K562 (cell line): ENCODE data around the gene ATXN3. TPM values are rescaled to one million over a fixed set of nuclear protein-coding genes. Genes with fewer than 3 reads are reported as not detected.
A peak's percentile ranks its signal among the peaks of the same experiment; 100 is the strongest.

Source experiments
- ARID1B ChIP-seq: fragments of 450-650 bp; IDR thresholded peaks from 2 replicates; pipeline ENCODE4 v1.6.1; 2016; ENCODE audit warnings: antibody characterized with exemption, mild to moderate bottlenecking, inconsistent platforms
- BMI1 ChIP-seq: fragments of 150-350 bp; IDR thresholded peaks from 2 replicates; pipeline ENCODE4 v1.6.1; 2014; ENCODE audit warnings: low read length
- BRD9 ChIP-seq: fragments of 450-650 bp; IDR thresholded peaks from 2 replicates; pipeline ENCODE4 v1.6.1; 2018; ENCODE audit warnings: low read depth; ENCODE audit not compliant: partially characterized antibody
- CBX5 ChIP-seq: IDR thresholded peaks from 2 replicates; pipeline ENCODE4 v1.6.1; 2014; ENCODE audit warnings: low read depth, borderline replicate concordance
- FOSL1 ChIP-seq: fragments of 200-800 bp; sonication (Bioruptor generic); conservative IDR thresholded peaks from 2 replicates; pipeline ENCODE4 v1.6.1; 2016; ENCODE audit warnings: missing genetic modification characterization, missing compliant biosample characterization
- HNRNPLL ChIP-seq: fragments of 200-400 bp; formaldehyde crosslinking; IDR thresholded peaks from 2 replicates; pipeline ENCODE4 v1.6.1; 2017; ENCODE audit warnings: low read length, low read depth, mild to moderate bottlenecking; ENCODE audit not compliant: poor library complexity, severe bottlenecking
- NR4A1 ChIP-seq, 2 experiments: fragments of 250-450 bp in 1 of 2; fragments of 450-650 bp in 1 of 2; sonication (Bioruptor Pico) in 1 of 2; IDR thresholded peaks; 2 replicates each; pipeline versions ENCODE4 v1.4.0 to v1.6.1; 2016 to 2020; ENCODE audit warnings: mild to moderate bottlenecking in 2 of 2, missing compliant biosample characterization in 1 of 2, missing genetic modification characterization in 1 of 2, moderate library complexity in 1 of 2
- RAD21 ChIP-seq, 2 experiments: fragments of 250-450 bp in 1 of 2; fragments of 450-650 bp in 1 of 2; sonication (Bioruptor Pico) in 1 of 2; formaldehyde crosslinking in 1 of 2; IDR thresholded peaks in 1 of 2; conservative IDR thresholded peaks in 1 of 2; 2 replicates each; pipeline versions ENCODE4 v1.4.0 to v1.8.0; 2020 to 2022; ENCODE audit warnings: mild to moderate bottlenecking in 2 of 2, moderate library complexity in 1 of 2
- SREBF2 ChIP-seq: sonication (generic); formaldehyde crosslinking; IDR thresholded peaks from 2 replicates; pipeline ENCODE4 v1.4.0; 2020; ENCODE audit warnings: mild to moderate bottlenecking, missing genetic modification reagents
- STAT5A ChIP-seq: IDR thresholded peaks from 2 replicates; pipeline ENCODE4 v1.6.1; 2012; ENCODE audit warnings: low read length, inconsistent platforms, borderline replicate concordance
- TOE1 ChIP-seq, 2 experiments: fragments of 450-650 bp in 1 of 2; sonication (generic) in 1 of 2; formaldehyde crosslinking in 1 of 2; IDR thresholded peaks; 2 replicates each; pipeline versions ENCODE4 v1.7.1 to v1.8.0; 2016 to 2022; ENCODE audit warnings: borderline replicate concordance in 2 of 2, mild to moderate bottlenecking in 2 of 2, antibody characterized with exemption in 1 of 2, inconsistent platforms in 1 of 2, low read depth in 1 of 2, missing genetic modification reagents in 1 of 2, moderate library complexity in 1 of 2
- ZFP36 ChIP-seq: fragments of 150-350 bp; IDR thresholded peaks from 2 replicates; pipeline ENCODE4 v1.6.1; 2018; ENCODE audit warnings: low read length, low read depth; ENCODE audit not compliant: partially characterized antibody
- ZNF140 ChIP-seq: fragments of 250-450 bp; sonication (Bioruptor Pico); IDR thresholded peaks from 2 replicates; pipeline ENCODE4 v1.8.0; 2021; ENCODE audit warnings: moderate library complexity, mild to moderate bottlenecking, inconsistent platforms
- ZNF143 ChIP-seq: sonication (generic); formaldehyde crosslinking; IDR thresholded peaks from 2 replicates; pipeline ENCODE4 v1.9.0; 2022; ENCODE audit warnings: mild to moderate bottlenecking, missing genetic modification reagents
- ZNF174 ChIP-seq: fragments of 250-450 bp; sonication (Bioruptor Pico); IDR thresholded peaks from 2 replicates; pipeline ENCODE4 v1.4.0; 2020; ENCODE audit warnings: mild to moderate bottlenecking
- ZNF282 ChIP-seq: sonication (generic); formaldehyde crosslinking; IDR thresholded peaks from 2 replicates; pipeline ENCODE4 v1.8.1; 2023; ENCODE audit warnings: missing genetic modification reagents
- ZNF3 ChIP-seq: fragments of 250-450 bp; sonication (Bioruptor Pico); IDR thresholded peaks from 2 replicates; pipeline ENCODE4 v1.5.0; 2021; ENCODE audit warnings: mild to moderate bottlenecking, moderate library complexity
- polyA plus RNA-seq, 8 experiments: library from polyadenylated mRNA; depleted of rRNA in 4 of 8; stranded (reverse) in 5 of 8; unstranded in 3 of 8; fragments of >200 nt; fragmentation: Nextera tagmentation in 2 of 8; fragmentation: Illumina TruSeq in 1 of 8; extraction: Ambion mirVana in 2 of 8; extraction: Trizol in 1 of 8; gene quantifications; 2 replicates each; pipeline versions ENCODE4 v1.2.1 to v1.2.3, GENCODE V29; 2011 to 2014; ENCODE audit warnings: inconsistent platforms in 1 of 8, missing spikeins in 1 of 8
- total RNA-seq, 7 experiments: library from RNA; depleted of rRNA in 6 of 7; stranded (reverse); fragments of >200 nt in 6 of 7; fragmentation: Illumina TruSeq in 2 of 7; extraction: Trizol in 2 of 7; gene quantifications; 2 replicates each; pipeline versions ENCODE4 v1.2.1 to v1.2.3, GENCODE V29; 2011 to 2021; ENCODE audit warnings: low replicate concordance in 1 of 7
- TF ChIP-seq, protein P1 (sequence below): IDR thresholded peaks from 2 replicates; pipeline ENCODE4 v1.6.1; 2011; ENCODE audit warnings: borderline replicate concordance, low read depth, mild to moderate bottlenecking, moderate library complexity, low read length; ENCODE audit not compliant: insufficient read depth, poor library complexity, severe bottlenecking
- TF ChIP-seq, protein P2 (sequence below): fragments of 450-650 bp; formaldehyde crosslinking; IDR thresholded peaks from 2 replicates; pipeline ENCODE4 v1.4.0; 2022; ENCODE audit warnings: mild to moderate bottlenecking, moderate library complexity
- TF ChIP-seq, protein P3 (sequence below): fragments of 250-450 bp; sonication (Bioruptor Pico); IDR thresholded peaks from 2 replicates; pipeline ENCODE4 v1.5.0; 2022; ENCODE audit warnings: mild to moderate bottlenecking

The ATXN3 gene
- total and polyA plus RNA-seq, 9 of the 15 experiments (the other 6 are each of a cell fraction or from before 2014, with no cell fraction given), result 11.3 to 25.0 (median 14.6) TPM

DNA sequence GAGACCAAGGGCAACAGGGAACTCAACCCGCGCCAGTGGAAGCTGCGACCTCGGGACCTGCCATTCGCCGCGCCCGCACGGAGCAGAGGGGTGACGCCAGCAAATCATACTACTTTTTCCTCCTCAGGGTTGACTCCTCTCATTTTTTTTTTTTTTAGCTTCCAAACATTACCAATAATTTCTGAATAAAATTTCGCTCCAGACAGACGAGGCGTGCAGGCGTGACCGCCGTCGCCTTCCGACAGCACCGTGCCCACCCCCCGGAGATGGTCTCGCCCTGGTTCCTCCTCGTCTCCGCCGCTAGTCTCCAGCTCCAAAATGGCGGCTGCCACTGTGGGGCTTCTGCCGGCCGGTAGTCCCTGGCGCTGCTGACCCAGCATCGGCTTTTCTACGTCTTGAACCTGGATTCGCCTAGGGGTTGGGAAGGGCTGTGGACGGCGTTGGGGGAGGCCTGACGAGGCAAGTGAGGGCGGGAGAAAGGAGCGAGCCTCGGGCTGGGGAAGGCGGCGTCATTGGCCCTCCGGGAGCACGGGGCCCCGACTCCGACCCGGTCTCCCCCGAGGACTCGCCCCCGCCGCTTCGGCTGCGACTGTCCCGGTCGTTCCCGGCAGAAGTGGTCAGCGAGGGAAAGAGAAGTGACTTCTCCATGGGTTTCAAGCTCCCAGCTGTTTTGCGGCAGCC lies 15.4 kb upstream of the ATXN3 start, which contains the start of the genes CPSF2 and NDUFB1 (continued):
- TF ChIP-seq, protein P1, sequence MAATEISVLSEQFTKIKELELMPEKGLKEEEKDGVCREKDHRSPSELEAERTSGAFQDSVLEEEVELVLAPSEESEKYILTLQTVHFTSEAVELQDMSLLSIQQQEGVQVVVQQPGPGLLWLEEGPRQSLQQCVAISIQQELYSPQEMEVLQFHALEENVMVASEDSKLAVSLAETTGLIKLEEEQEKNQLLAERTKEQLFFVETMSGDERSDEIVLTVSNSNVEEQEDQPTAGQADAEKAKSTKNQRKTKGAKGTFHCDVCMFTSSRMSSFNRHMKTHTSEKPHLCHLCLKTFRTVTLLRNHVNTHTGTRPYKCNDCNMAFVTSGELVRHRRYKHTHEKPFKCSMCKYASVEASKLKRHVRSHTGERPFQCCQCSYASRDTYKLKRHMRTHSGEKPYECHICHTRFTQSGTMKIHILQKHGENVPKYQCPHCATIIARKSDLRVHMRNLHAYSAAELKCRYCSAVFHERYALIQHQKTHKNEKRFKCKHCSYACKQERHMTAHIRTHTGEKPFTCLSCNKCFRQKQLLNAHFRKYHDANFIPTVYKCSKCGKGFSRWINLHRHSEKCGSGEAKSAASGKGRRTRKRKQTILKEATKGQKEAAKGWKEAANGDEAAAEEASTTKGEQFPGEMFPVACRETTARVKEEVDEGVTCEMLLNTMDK, result no peak
- TF ChIP-seq FOSL1 (tag) (no peak), BRD9 (peak; percentile 32), TOE1 (IDR thresholded peaks at IDR 0.05; ENCODE audit: borderline replicate concordance) (peak; percentile 98), TOE1 (CRISPR knock-in tag; IDR thresholded peaks at IDR 0.05; ENCODE audit: borderline replicate concordance, low read depth) (no peak), BMI1 (no peak), ZNF174 (CRISPR knock-in tag) (no peak), ARID1B (peak; percentile 46; the same call in 1 of the 2 replicates), HNRNPLL (no peak), SREBF2 (CRISPR knock-in tag) (no peak), RAD21 (CRISPR knock-in tag; conservative IDR thresholded peaks at IDR 0.05 in 1 of 2, IDR thresholded peaks at IDR 0.05 in 1 of 2) (no peak), NR4A1 (CRISPR knock-in tag; IDR thresholded peaks at IDR 0.05) (no peak), NR4A1 (tag; IDR thresholded peaks at IDR 0.05) (no peak), STAT5A (no peak; the same call in 1 of the 2 replicates), ZNF282 (no peak), CBX5 (no peak), ZNF3 (CRISPR knock-in tag) (no peak), ZNF140 (CRISPR knock-in tag) (no peak), ZNF143 (CRISPR knock-in tag) (no peak), ZFP36 (no peak)
- TF ChIP-seq, protein P2, sequence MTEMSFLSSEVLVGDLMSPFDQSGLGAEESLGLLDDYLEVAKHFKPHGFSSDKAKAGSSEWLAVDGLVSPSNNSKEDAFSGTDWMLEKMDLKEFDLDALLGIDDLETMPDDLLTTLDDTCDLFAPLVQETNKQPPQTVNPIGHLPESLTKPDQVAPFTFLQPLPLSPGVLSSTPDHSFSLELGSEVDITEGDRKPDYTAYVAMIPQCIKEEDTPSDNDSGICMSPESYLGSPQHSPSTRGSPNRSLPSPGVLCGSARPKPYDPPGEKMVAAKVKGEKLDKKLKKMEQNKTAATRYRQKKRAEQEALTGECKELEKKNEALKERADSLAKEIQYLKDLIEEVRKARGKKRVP (CRISPR knock-in tag), result no peak
- TF ChIP-seq, protein P3, sequence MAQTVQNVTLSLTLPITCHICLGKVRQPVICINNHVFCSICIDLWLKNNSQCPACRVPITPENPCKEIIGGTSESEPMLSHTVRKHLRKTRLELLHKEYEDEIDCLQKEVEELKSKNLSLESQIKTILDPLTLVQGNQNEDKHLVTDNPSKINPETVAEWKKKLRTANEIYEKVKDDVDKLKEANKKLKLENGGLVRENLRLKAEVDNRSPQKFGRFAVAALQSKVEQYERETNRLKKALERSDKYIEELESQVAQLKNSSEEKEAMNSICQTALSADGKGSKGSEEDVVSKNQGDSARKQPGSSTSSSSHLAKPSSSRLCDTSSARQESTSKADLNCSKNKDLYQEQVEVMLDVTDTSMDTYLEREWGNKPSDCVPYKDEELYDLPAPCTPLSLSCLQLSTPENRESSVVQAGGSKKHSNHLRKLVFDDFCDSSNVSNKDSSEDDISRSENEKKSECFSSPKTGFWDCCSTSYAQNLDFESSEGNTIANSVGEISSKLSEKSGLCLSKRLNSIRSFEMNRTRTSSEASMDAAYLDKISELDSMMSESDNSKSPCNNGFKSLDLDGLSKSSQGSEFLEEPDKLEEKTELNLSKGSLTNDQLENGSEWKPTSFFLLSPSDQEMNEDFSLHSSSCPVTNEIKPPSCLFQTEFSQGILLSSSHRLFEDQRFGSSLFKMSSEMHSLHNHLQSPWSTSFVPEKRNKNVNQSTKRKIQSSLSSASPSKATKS (CRISPR knock-in tag), result no peak
